ENCODE data around the gene APEH.
A peak's percentile ranks its signal among the peaks of the same experiment; 100 is the strongest.

APEH gene

DNA sequence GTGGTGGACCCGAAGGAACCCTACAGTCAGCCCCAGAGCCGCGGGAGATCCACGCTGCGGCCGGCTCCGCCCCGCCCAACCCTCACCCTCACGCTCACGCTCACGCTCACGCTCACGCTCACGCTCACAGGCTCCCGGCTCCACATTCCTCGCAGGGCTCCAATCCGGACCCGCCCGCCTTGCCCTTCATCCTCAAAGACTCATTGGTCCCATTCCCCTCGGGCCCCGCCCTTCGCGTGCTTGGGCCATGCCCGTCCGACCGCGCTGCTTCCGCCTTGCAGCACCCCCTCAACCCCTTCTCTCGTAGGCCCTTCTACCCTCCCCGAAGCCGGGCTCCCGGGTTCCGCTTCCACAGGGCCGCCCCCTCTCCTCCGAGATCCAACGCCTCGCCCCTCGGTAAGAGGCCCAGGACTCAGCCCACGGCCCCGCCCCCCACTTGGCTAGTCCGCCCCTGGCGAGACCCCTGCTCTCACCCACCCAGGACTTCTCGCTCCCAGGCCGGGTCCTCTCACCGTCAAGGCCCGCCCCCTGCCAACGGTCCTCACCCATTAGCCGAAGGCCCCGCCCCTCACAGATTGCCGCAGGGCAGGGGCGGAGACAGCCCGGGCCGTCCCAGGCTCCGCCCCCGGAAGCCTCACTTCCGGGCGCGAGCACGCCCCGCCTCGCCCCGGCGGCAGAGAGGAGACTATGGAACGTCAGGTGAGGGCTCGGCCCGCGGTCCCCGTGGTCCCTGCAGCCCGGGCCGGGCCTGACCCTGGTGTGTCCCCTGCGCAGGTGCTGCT lies at the start of gene APEH:
APEH (plus strand) TSS at position 637 of the 782 bp plus-strand sequence; CDS start at position 688, 51 bp downstream.
- peak; percentile 94 for DNase-seq (ENCODE audit: low read depth)

DNA sequence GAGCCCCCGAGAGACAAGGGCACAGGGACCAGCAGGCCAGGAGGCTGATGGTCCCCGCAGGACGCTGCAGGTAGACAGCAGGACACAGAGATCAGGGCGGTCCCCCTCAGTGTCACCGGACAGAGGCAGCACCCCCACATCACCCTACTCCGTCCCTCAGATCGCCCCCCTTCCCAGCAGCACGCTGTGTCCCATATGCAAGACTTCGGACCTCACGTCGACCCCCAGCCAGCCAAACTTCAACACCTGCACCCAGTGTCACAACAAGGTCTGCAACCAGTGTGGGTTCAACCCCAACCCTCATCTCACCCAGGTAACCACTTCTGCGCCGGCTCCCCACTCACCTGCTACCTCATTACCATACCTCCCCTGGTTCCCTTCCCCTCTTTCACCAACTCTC lies 49.1 kb upstream of the APEH start:
- DNase-seq (ENCODE audit: low read depth), result no peak

DNA sequence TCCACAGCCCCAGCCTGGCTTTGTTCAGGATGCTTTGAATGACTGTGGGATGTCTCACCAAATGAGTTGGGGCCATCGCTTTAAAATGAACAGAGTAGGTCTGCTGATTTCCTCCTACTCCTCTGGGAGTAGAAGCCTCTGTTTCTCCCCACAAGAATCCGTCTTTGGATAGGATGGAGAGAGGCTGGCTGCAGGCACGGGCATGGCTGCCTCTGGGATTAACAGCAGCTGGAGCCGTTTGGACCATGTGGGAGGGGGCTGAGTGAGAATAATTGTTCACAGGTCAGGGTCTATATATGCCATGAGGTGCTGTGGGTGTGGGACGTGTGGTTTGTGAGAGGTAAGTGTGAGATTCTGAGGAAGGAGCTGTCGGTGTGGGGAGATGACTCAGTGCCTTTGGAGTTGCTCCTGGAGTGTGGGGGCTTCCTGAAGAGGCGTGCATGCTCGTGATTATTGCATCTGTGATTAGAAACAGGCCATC lies 48.0 kb upstream of the APEH start:
- no peak for DNase-seq (ENCODE audit: low read depth)

DNA sequence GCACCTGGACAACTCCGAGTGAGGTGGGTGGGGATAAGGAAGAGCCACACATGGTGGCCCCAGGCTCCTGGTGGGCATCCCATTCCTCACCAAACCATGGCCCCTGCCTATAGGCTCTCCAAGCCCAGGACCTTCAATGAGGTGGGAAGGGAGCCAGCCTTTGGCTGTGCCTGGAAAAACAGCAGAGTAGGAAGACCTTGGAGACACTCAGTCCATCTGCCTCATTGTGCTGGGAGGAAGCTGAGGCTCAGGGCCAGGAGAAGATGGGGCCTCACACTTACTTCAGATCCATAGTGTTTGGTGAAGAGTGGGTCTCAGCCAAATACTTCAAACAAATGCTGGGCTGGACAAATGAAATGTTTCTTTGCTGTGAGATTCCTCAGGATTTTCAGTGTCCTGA lies 47.4 kb upstream of the APEH start:
- no peak for DNase-seq (ENCODE audit: low read depth)

DNA sequence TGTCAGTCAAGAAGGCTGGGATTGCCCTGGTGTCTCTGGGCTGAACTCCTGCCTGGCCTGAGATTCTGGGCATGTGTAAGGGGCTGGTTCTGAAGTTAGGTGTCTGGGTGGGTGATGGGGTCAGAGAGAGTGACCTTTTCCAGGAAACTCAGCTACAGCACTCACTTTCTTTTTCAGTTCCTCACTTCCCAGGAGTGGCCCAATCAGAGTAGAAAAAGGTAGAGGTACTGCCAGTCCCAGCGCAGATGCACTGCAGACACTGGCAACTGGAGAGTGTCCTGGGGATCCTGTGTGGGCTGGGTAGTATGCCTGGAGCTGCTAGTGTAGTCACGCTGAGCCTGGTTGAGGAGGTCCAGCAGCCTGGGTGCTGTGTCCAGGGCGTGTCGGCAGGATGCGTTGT lies 46.5 kb upstream of the APEH start:
- no peak for DNase-seq (ENCODE audit: low read depth)

DNA sequence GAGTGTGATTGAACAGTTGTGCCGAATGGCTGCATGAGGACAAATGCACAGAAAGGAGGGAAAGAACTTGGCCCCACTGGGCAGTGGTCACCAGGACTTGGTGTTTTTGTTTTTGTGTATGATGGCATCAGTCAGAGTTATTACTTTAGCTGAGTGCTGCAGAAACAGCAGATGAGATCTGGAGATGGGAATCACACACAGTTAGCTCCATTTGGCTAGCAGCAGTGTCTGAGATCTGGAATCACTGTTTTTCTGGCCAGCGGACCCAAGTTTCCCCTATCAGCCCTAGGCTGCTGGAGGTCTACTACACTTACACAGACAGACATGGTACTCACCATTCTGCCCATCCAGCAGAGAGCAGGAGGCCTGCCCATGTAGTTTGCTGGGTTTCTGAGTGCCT lies 45.9 kb upstream of the APEH start:
- DNase-seq (ENCODE audit: low read depth), result no peak

DNA sequence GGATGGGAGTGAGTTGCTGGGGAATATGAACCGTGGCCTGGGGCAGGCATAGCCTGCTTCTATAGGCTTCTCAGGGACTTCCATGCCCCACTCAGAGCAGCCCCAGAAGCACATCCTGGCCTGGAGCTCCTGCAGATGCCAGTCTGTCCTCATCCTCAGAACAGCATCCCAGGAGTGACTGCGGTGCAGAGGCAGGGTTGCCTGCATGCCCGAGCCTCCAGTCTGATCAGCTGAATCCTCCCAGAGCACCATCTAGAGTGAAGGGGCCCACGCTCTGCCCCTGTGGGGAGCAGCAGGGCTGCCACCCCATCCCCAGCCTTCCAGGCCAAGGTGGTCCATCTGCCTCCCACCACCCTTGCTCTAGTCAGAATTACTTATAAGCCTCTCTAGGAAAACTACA lies 44.7 kb upstream of the APEH start:
- no peak for DNase-seq (ENCODE audit: low read depth)

DNA sequence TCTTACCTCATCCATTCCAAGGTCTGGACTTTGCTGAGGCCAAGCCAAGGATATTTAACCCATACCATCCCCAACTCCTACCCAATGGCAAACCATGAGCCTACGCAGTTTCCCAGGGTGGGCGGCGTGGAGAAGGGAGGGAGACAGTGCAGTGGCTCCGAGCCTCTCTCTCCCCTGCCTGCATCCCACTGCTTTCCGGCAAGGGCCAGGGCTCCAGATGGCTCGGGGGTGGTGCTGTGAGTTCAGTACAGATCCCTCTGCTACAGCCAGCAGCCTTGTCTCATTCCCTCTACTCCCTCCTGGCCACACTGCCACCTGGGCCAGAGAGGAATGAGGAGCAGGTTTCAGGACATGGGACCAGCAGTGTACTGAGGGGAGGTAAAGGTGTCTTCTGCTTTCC lies 44.3 kb upstream of the APEH start:
- DNase-seq (ENCODE audit: low read depth), result no peak

DNA sequence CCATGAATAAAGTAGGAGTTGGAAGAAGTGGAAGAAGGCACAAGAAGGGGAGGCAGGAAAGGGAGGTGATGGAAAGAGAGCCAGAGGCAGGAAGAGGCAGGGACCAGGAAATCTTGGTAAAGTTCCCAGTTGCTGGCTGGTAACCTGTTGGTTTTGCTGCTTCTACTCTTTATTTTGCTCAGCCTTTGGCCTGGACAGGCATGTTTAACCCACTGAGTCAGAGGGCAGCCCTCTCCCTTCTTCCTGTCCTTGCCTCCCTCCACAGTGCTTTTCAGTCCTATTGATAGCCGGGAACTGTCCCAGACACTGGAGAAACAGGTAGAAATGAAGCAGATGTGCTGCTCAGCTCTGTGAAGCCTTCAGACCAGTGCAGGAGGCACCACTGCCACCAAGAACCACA lies 43.4 kb upstream of the APEH start:
- DNase-seq (ENCODE audit: low read depth), result no peak

DNA sequence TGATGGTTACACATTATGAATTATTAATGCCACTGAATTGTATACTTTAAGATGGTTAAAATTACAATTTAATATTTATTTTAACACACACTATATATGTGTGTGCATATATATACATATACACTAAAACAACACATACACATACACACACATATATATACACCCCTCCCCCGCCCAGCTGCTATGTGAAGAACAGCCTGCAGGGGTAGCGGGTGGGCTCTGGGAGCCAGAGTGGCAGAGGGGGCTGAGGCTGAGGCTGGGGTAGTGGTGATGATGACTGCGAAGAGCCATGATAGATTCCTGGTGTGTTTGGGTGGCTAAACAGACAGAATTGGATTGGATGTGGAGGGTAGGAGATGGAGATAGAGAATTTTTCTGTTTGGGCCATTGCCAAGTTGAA lies 39.4 kb upstream of the APEH start:
- no peak for DNase-seq (ENCODE audit: low read depth)

DNA sequence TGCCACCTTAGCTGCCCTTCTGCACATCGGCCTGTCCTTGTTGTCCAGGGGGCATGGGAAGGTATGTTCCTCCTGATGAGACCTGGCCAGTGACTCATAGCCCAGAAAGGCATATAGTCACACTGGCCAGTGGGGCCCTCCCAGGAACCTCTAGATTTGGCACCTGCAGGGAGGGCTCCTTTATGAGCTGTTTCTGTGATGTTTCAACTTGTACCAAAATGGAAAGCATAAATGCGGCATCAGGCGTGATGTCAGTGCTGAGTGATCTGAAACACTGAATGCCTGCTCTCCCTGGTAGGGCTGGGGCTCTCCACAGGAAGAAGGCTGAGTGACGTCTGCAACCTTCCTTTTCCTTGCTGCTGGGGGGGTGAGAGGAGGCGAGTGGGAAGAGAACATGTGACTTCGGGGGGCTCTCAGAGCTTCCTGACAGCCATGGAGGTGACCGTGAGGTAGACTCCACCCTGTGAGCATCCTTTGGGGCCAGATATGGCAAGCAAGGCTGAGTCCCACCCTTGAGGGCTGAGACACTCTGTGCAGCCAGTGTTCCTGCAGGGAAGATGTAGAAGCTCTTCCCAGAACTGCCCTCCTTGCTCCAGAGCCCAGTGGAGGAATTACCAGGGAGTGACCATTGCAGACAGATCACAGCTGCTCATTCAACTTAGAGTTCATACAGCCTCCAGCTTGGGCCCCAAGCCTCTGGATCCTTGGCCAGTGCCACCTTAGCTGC lies 37.1 kb upstream of the APEH start:
- no peak for DNase-seq (ENCODE audit: low read depth)

DNA sequence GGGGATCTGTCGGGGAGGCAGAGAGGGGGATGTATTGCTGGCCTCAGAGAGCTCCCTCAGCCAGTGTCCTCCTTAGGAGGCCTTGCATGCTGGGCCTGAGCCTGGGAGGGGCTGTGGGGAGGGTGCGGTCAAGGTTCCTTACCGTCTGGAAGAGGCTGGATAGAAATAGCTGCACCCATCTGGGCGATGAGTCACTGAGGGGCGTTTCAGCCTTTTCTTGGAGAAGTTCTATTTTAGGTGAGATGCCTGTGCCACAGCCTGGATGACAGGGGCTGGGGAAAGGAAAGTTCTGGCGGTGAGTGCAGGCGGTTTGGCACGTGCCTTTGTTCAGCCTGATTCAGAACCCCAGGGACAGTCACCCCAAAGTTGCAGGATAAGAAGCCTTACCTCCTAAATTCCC lies 35.7 kb upstream of the APEH start:
- DNase-seq (ENCODE audit: low read depth), result no peak

DNA sequence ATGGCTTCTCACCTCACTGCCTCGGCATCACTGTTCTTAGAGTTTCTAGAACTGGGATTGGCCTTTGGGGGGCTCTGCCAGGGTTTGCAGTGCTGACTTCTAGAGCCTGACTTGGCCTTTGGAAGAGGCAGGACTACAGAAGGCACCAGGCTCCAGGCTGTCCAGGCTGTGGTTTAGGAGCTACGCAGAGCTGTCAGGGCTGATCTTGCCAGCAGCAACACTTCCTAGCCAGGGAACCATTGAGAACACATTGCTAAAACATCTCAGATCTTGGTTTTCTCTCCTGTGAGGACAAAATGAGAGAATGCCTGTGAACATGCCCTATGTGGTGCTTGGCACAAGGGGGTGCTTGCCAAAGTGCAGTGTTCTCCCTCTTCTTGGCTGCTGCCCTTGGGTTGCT lies 34.6 kb upstream of the APEH start:
- DNase-seq (ENCODE audit: low read depth), result no peak

DNA sequence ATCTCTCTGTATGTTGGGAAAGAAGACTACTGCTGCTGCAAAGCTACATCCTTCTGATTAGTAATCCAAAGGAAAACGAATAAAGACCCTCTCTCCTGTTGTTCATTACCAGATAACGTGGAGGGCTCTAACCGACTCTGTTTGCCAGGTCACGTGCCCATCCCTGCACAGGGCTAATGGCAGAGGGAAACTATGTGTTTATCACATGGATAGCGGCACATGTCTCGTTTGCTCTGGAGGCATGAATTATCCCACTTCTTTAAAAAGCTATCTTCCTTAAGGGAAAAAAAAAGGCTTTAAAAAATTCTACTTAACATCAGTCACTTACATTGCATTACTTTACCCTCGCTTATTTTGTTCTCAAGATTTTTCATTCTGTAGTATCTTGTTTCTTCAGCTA lies 32.9 kb upstream of the APEH start:
- DNase-seq (ENCODE audit: low read depth), result no peak

DNA sequence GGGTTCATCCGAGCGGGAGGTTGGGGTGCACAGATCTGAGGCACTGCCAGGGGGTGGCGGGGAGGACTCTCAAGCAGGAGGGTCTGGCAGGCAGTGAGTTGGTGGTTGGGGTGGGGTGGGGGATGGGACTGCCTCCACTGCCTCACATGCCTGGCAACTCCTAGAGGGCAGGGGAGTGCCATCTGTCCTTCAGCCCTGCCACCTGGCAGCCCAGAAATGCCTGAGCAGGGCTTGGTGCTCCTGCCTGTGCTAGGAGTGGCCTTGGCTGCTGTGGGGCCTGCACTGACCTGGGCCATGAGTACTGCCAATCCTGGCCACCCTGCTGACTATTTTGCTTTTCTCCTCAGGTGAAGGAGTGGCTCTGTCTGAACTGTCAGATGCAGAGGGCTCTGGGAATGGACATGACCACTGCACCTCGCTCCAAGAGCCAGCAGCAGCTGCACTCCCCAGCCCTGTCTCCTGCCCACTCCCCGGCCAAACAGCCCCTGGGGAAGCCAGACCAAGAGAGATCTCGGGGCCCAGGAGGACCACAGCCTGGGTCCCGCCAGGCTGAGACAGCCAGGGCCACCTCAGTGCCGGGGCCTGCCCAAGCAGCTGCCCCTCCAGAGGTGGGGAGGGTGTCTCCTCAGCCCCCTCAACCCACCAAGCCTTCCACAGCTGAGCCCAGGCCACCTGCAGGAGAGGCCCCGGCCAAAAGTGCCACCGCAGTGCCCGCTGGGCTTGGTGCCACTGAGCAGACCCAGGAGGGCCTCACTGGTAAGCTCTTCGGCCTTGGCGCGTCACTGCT lies 32.0 kb upstream of the APEH start:
- no peak for DNase-seq (ENCODE audit: low read depth)

DNA sequence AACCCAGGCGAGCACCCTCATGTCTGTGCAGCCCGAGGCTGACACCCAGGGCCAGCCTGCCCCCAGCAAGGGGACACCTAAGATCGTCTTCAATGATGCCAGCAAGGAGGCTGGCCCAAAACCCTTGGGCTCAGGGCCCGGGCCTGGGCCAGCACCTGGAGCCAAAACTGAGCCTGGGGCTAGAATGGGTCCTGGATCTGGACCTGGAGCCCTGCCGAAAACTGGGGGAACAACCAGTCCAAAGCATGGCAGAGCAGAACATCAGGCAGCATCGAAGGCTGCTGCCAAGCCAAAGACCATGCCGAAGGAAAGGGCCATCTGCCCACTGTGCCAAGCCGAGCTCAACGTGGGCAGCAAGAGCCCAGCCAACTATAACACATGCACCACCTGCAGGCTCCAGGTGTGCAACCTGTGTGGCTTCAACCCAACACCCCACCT lies 31.4 kb upstream of the APEH start:
- no peak for DNase-seq (ENCODE audit: low read depth)

DNA sequence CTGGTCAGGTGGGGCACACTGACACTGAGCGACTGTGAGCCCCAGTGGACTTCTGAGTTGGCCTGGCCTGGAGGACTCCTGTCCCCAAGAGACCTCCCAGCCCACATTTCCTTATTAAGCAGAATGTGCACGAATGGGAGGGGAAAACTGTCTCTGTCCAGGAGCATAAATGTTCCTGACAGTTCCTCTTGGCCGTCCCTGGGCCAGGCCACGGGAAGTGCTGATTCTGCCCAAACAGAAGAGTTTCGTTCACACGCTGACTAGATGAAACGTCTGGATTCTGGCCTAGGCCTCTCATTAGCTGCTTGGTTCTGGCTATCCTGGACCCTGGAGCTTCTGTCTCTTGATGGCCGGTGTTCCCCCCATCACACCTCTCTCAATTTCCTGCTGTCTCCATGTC lies 29.5 kb upstream of the APEH start:
- no peak for DNase-seq (ENCODE audit: low read depth)

DNA sequence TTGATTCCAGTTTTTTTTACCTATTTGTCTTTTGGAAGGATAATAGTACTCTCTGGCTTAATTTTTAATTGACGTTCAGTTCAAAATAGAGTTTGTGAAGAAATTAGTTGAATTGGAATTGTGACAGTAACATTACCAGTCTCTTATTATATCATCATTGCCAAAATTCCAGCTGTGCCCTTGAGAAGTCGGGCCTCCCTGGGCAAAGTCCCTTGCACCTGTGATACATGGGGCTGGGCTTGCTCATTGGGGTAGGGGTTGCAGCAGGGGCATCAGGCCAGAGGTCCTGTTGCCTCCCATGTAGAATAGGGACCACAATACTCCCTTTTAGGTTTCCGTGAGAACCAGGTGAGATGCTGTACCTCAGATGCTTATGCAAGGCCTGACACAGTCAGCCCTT lies 27.9 kb upstream of the APEH start:
- DNase-seq (ENCODE audit: low read depth), result no peak

DNA sequence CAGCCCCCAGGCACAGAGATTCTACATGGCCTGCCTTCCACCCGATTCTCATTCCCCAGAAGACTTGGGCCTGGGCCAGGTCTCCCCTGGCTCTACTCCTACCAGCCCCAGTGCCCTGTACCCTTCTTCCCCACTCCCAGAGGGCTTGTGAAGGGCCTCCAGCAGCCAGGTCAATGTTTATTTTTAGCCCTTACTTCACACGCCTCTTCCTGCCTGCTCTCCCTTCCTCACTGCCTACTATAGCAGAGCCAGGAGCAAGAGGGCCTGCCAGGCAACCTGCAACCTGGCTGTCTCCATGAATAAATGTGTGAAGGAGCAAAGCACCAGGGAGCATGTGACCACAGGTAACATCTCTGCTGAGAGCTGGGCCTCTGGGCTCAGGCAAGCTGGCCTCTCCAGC lies 26.4 kb upstream of the APEH start:
- no peak for DNase-seq (ENCODE audit: low read depth)

DNA sequence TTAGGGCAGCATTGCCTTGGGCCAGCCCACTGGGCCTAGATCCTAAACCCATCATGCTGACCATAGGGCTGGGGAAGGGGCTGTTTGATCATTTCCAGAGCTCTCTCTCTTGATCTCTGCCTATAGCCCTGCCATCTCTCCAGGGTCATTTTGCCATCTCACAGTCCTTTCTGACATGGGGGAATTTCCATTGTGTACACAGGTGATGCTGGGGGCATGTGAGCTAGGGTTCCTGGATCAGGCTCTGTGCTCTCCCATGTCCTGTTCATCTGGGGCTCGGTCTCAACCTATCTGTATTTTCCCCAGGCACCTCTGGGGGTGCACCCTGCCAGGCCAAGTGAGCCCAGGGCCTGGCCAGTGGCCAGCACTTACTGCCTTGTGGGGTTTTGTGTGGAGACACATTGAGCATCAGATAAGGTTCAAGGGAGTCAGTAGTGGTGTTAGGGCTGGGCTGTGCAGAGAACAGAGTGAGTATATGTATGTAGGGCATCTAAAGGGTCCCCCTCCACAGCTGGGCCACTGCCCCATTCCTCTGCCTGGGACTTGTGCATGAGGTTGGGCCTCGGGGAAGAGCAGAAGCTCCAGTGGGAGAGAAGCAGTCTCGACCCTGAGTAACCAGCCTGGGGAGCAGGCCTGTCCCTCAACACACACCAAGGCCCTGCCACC lies 25.7 kb upstream of the APEH start:
- no peak for DNase-seq (ENCODE audit: low read depth)

DNA sequence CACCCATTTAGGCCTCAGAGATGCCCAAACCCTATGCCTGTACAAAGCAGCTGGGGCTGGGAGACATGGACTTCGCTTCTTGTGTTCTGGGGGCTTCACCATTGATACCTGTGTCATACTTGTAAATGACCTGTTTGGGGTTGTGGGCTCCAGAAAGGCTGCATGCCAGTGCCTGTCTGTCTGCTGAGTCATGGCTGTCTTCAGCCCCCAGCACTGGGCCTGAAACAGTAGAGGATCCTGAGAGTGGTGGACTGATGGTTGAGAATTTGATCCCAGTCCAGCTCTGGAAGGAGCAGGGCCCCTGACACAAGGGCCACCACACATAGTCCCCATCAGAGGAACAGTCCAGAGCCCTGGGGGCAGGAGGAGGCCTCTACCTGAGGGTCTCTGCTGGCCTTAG lies 24.6 kb upstream of the APEH start:
- DNase-seq (ENCODE audit: low read depth), result no peak

DNA sequence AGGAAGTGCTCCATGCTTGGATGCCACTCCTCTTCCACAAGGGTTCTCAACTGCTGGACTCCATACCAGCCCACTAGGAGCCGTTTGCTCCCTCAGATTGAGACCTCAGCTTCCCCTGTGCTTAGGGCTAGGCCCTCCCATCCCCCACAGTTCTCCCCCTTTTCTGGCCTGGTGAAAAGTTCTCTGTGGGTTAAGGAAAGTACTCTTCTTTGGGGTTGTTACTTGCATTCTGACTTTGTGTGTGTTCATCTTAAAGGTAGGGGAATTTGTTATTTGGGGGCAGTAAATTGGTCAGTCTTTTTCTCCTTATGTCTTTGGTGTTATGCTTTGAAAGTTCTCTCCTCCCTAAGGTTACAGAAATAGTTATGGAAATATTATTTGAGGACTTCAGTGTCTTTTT lies 24.0 kb upstream of the APEH start:
- no peak for DNase-seq (ENCODE audit: low read depth)

Data from non-pigmented ciliary epithelial cell (primary cell).